OCI-LY7 (cell line): ENCODE measurements around the gene AZI2. TPM values are rescaled to one million over a fixed set of nuclear protein-coding genes. Genes with fewer than 3 reads are reported as not detected.

Source experiments
- BruUV-seq: library from RNA; stranded (reverse); fragments of 400-500 nt; replicated peaks from 2 replicates; lab custom pipeline; 2021; lab: Mats Ljungman, UMichigan
- CTCF ChIA-PET: fragments of 300-600 bp; sonication (Branson Sonifier 250); formaldehyde crosslinking; loops from one replicate; lab custom pipeline; 2022; ENCODE audit warnings: antibody characterized with exemption; ENCODE audit not compliant: unreplicated experiment; lab: Charles Lee
- POLR2A ChIA-PET: fragments of 300-600 bp; sonication (Branson Sonifier 250); formaldehyde crosslinking; loops from one replicate; lab custom pipeline; 2022; ENCODE audit warnings: antibody characterized with exemption; lab: Charles Lee
- DNase-seq: peaks from one replicate; pipeline ENCODE4 v3.0.0-alpha.2; 2015; ENCODE audit warnings: low spot score
- H2AFZ ChIP-seq: fragments of 200-600 bp; sonication (generic), shearing (Covaris generic); 2 replicates; pipeline ENCODE4 v1.6.1; 2014; ENCODE audit warnings: mild to moderate bottlenecking, antibody characterized with exemption, low read length, moderate library complexity
- H3K27ac ChIP-seq: fragments of 200-600 bp; sonication (generic); 2 replicates; pipeline ENCODE4 v1.5.1; 2014; ENCODE audit warnings: mixed run types, low read depth, mild to moderate bottlenecking, moderate library complexity, low read length, inconsistent platforms; ENCODE audit not compliant: poor library complexity, severe bottlenecking
- H3K36me3 ChIP-seq: fragments of 200-600 bp; sonication (generic); 2 replicates; pipeline ENCODE4 v1.6.1; 2014; ENCODE audit warnings: mild to moderate bottlenecking, antibody characterized with exemption, low read length, moderate library complexity, mixed read lengths; ENCODE audit not compliant: insufficient read depth
- H3K4me1 ChIP-seq: fragments of 200-600 bp; sonication (generic); 2 replicates; pipeline ENCODE4 v1.5.1; 2014; ENCODE audit warnings: mild to moderate bottlenecking, low read length; ENCODE audit not compliant: insufficient read depth, poor library complexity, severe bottlenecking
- H3K4me2 ChIP-seq: fragments of 200-600 bp; sonication (generic); 2 replicates; pipeline ENCODE4 v1.6.1; 2014; ENCODE audit warnings: mild to moderate bottlenecking, low read length
- H3K4me3 ChIP-seq: fragments of 200-600 bp; sonication (generic); 2 replicates; pipeline ENCODE4 v1.5.1; 2014; ENCODE audit warnings: mild to moderate bottlenecking, low read depth, low read length; ENCODE audit not compliant: poor library complexity, severe bottlenecking
- H3K79me2 ChIP-seq: fragments of 200-600 bp; sonication (generic); 2 replicates; pipeline ENCODE4 v1.6.1; 2016; ENCODE audit warnings: low read depth, mild to moderate bottlenecking, low read length, moderate library complexity, mixed read lengths; ENCODE audit not compliant: insufficient read depth
- H3K9me2 ChIP-seq: fragments of 200-600 bp; sonication (generic); 2 replicates; pipeline ENCODE4 v1.6.1; 2016; ENCODE audit warnings: mild to moderate bottlenecking, low read length, mixed read lengths; ENCODE audit not compliant: insufficient read depth
- H3K9me3 ChIP-seq: fragments of 200-600 bp; sonication (generic); 2 replicates; pipeline ENCODE4 v1.6.1; 2014; ENCODE audit warnings: mild to moderate bottlenecking, mixed run types, low read length, mixed read lengths
- H4K20me1 ChIP-seq: fragments of 200-600 bp; sonication (generic); 2 replicates; pipeline ENCODE4 v1.6.1; 2014; ENCODE audit warnings: mild to moderate bottlenecking, antibody characterized with exemption, low read length, moderate library complexity, mixed read lengths; ENCODE audit not compliant: insufficient read depth
- EZH2phosphoT487 ChIP-seq: fragments of 200-600 bp; sonication (generic); IDR thresholded peaks from 2 replicates; pipeline ENCODE4 v1.6.1; 2018; ENCODE audit warnings: low read depth, borderline replicate concordance, mild to moderate bottlenecking, mixed run types, antibody characterized with exemption, low read length, moderate library complexity, mixed read lengths
- intact Hi-C: fragments of 100-400 bp; cut with micrococcal nuclease; formaldehyde crosslinking; loops from one replicate; pipeline ENCODE4 v1.10.0; 2022; ENCODE audit not compliant: unreplicated experiment
- total RNA-seq, 2 experiments: library from RNA; depleted of rRNA in 1 of 2; stranded (reverse); fragments of >200 nt in 1 of 2; shearing (Covaris generic) in 1 of 2; gene quantifications; 2 replicates each; pipeline ENCODE4 v1.2.3, GENCODE V29; 2014 to 2022
- TF ChIP-seq, protein P1 (sequence below): fragments of 200-600 bp; sonication (generic); conservative IDR thresholded peaks from 2 replicates; pipeline ENCODE4 v1.5.1; 2014; ENCODE audit warnings: mild to moderate bottlenecking, antibody characterized with exemption, low read length, moderate library complexity, mixed read lengths

Gene AZI2
- total RNA-seq, 2 experiments from 2014 or later: 16.1 to 45.0 TPM

DNA sequence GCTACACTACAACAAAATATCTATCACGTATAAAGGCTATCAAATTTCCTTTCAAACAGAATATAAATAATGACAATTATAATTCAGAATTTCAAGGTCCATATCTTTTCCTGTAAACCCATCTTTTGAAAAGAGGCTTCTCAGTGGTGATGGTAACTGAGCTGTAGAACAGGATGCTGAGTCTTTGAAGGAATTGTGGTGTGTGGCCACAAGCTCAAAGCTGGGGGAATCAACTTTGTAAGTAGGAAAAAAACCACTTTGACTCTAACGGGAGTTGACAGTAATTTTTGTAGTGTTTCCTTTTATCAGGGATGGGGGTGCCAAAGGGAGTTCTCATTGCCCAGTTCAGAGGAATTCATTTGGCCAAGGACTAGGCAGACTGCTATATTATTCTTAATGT is 13.4 kb downstream of the AZI2 start:
- ChIA-PET CTCF (interaction anchor here (0.5 kb wide), 1 partner anchor 623 kb away, joined by 3 read pairs; no protein-coding TSS in a partner anchor), POLR2A (interaction anchor here (0.6 to 1.2 kb wide), 5 partner anchors 9 to 1081 kb away, joined by 3 to 4 read pairs (median 3); no protein-coding TSS in a partner anchor)
- TF ChIP-seq, protein P1, sequence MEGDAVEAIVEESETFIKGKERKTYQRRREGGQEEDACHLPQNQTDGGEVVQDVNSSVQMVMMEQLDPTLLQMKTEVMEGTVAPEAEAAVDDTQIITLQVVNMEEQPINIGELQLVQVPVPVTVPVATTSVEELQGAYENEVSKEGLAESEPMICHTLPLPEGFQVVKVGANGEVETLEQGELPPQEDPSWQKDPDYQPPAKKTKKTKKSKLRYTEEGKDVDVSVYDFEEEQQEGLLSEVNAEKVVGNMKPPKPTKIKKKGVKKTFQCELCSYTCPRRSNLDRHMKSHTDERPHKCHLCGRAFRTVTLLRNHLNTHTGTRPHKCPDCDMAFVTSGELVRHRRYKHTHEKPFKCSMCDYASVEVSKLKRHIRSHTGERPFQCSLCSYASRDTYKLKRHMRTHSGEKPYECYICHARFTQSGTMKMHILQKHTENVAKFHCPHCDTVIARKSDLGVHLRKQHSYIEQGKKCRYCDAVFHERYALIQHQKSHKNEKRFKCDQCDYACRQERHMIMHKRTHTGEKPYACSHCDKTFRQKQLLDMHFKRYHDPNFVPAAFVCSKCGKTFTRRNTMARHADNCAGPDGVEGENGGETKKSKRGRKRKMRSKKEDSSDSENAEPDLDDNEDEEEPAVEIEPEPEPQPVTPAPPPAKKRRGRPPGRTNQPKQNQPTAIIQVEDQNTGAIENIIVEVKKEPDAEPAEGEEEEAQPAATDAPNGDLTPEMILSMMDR: no peak
- no peaks in the 10 kb centered on the region; the same call in 1 of the 2 replicates for H4K20me1 ChIP-seq
- peaks cover 48% of the 10 kb centered on the region for H3K36me3 ChIP-seq
- H3K4me2 ChIP-seq: no peak overlapping the region
- no peak overlapping the region for H3K4me3 ChIP-seq
- no peaks in the 10 kb centered on the region for H3K4me1 ChIP-seq
- no peak overlapping the region for H2AFZ ChIP-seq
- BruUV-seq: no TSS peak
- no peak overlapping the region for H3K27ac ChIP-seq
- no peaks in the 10 kb centered on the region for H3K9me2 ChIP-seq
- H3K79me2 ChIP-seq: no peaks in the 10 kb centered on the region
- H3K9me3 ChIP-seq: no peaks in the 10 kb centered on the region
- no peak for DNase-seq
- intact Hi-C loops: no loop called here

DNA sequence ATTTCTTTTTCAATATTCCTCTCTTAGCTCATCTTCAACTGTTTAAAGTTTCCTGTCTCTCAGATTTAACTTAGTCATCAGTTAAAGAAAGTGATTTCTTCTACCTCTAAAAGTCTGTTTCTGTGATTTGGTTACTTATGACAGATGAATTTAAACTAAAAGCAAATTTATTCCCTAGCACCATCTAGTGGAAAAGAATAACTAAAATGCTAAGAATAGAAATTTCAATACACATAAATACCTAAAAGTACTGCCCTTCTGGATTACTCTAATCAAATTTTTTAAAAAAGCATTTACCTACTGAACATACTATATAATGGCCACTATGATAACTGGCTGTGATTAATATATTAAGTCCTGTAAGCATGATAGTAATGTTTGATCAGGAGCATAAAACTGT is 14.1 kb downstream of the AZI2 start:
- Histone ChIP-seq H3K36me3 (peaks cover 45% of the 10 kb centered on the region), H3K4me3 (no peak overlapping the region), H4K20me1 (no peaks in the 10 kb centered on the region), H3K79me2 (no peaks in the 10 kb centered on the region), H3K9me2 (no peaks in the 10 kb centered on the region), H2AFZ (no peak overlapping the region), H3K27ac (no peak overlapping the region), H3K4me1 (no peaks in the 10 kb centered on the region), H3K4me2 (no peak overlapping the region), H3K9me3 (no peaks in the 10 kb centered on the region)
- no peak for TF ChIP-seq EZH2phosphoT487
- TF ChIP-seq, protein P1: peak; percentile 58
- CTCF ChIA-PET: no interaction called here
- POLR2A ChIA-PET: interaction anchor here (0.7 kb wide), 1 partner anchor 13 kb away, joined by 4 read pairs; no protein-coding TSS in a partner anchor
- no TSS peak for BruUV-seq
- DNase-seq: no peak
- intact Hi-C loops: no loop called here
